Spinal cord (tissue), 10 donors: ENCODE results near the gene NACC1. TPM values are rescaled to one million over a fixed set of nuclear protein-coding genes. Genes with fewer than 3 reads are reported as not detected.

Experiments
- DNase-seq, 6 donors: peaks; one replicate each; pipeline versions ENCODE4 v3.0.0 to v3.0.0-alpha.2; 2013 to 2015; ENCODE audit warnings: low spot score in 6 of 6, low read depth in 4 of 6
- H3K27ac ChIP-seq: one replicate; pipeline ENCODE4 v1.5.1; 2013; ENCODE audit warnings: low read depth, low read length, control low read depth
- H3K27me3 ChIP-seq: one replicate; pipeline ENCODE4 v1.6.1; 2013; ENCODE audit warnings: low read length; ENCODE audit not compliant: control insufficient read depth, insufficient read depth
- H3K36me3 ChIP-seq: one replicate; pipeline ENCODE4 v1.6.1; 2013; ENCODE audit warnings: low read length; ENCODE audit not compliant: control insufficient read depth, insufficient read depth
- H3K4me1 ChIP-seq: one replicate; pipeline ENCODE4 v1.6.1; 2013; ENCODE audit warnings: low read length; ENCODE audit not compliant: control insufficient read depth, insufficient read depth
- H3K4me3 ChIP-seq: one replicate; pipeline ENCODE4 v1.5.1; 2013; ENCODE audit warnings: low read depth, low read length, control low read depth
- H3K9me3 ChIP-seq: one replicate; pipeline ENCODE4 v1.6.1; 2013; ENCODE audit warnings: low read length; ENCODE audit not compliant: control insufficient read depth, insufficient read depth
- WGBS: methylation state at CpG from one replicate; pipeline ENCODE4 v1.1.5; 2013; ENCODE audit warnings: missing lambda C conversion rate; ENCODE audit not compliant: insufficient coverage; 5-methylcytosine and 5-hydroxymethylcytosine counted together
- polyA plus RNA-seq, 2 donors: library from polyadenylated mRNA; unstranded; fragments of 120-200 nt; gene quantifications; one replicate each; pipeline ENCODE4 v1.2.1, GENCODE V29; 2013; ENCODE audit not compliant: insufficient read length in 2 of 2
- total RNA-seq, 2 donors: library from RNA; depleted of rRNA in 1 of 2; stranded (reverse); fragments of 120-200 nt in 1 of 2; fragments of >200 nt in 1 of 2; gene quantifications; one replicate each; pipeline versions ENCODE4 v1.2.3 to v1.2.4, GENCODE V29; 2013 to 2014
- donor health status: healthy.

The NACC1 gene
- total and polyA plus RNA-seq, 4 donors = 13.3 to 45.7 (median 34.0) TPM

DNA sequence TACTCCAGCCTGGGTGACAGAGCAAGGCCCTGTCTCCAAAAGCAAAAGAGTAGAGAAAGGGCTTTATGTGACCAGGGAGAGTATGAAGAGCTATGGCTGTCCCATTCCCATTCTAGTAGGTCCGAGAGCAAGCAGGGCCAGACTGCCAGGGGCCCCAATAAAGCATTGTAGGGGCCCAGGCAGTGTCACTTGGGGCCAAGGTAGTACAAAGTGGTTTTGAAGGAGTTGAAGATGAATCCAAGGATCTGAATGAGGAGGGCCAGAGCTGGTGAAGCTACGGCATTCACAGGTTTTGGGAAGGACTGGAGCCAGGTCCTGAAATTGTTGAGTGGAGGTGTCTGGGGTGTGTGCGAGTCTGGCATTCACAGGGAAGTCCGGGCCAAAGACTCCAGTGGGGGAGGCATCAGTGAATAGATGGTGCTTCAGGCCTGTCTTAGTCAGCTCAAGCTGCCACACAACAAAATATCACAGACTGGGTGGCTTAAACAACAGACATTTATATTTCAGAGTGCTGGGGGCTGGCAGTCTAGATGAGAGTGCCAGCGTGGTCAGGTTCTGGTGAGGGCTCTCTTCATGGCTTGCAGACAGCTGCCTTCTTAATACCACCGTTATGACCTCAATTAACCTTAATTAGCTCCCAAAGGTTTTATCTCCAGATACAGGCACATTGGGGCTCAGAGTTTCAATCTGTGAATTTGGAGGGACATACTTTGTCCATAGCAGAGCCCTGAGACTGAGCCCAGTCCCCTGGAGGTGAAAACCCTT, 9.9 kb downstream of the NACC1 start:
- H3K36me3 ChIP-seq = peaks cover 28% of the 10 kb centered on the region
- peaks cover 10% of the 10 kb centered on the region for H3K4me1 ChIP-seq
- H3K4me3 ChIP-seq = no peak overlapping the region
- H3K9me3 ChIP-seq = no peaks in the 10 kb centered on the region
- no peaks in the 10 kb centered on the region for H3K27me3 ChIP-seq
- no peak overlapping the region for H3K27ac ChIP-seq
- 88% methylated on average over 2 of the region's 6 CpGs for WGBS
- no peak for DNase-seq

DNA sequence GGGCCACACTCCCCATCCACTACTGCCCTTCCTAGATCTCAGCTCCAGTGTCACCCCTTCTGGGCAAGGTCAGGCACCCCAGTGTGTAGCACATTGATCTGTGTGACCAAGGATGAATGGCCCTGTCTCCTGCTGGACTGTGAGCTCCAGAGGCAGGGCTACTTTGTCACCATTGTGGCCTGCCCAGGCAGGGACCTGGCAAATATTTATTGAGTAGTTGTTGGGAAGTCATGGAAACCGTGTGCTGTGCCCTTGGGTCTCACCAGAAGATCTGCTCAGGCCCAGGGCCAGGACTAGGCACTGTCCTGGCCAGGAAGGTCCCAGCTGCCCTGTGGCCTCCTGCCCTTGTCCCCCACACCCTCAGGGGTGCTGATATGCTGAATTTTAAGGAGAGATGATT, 10.5 kb downstream of the NACC1 start:
- Histone ChIP-seq H3K9me3 (no peaks in the 10 kb centered on the region), H3K4me1 (peaks cover 10% of the 10 kb centered on the region), H3K36me3 (peaks cover 25% of the 10 kb centered on the region), H3K4me3 (no peak overlapping the region), H3K27me3 (no peaks in the 10 kb centered on the region), H3K27ac (no peak overlapping the region)
- 70% methylated on average over 1 of the region's 1 CpG for WGBS
- DNase-seq = no peak

DNA sequence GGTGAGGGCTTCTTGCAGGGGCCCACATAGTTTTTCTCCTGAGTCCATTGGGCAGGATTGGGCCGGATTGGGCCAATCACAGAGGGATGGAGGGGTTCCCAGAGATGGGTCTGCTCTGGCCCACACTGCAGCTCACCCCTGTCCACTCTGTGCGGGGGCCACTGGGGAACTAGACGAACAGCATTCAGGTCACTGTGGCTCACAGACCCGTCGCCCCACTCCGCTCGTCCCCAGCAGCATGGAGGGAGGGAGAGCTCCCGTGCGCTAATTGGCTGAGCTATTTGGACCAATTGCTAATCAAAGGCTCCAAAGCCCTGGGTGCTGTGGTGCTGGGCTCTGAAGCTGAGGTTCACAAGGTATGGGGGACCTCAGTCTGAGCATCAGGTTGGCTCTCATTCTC, 11.3 kb downstream of the NACC1 start:
- Histone ChIP-seq H3K36me3 (peaks cover 26% of the 10 kb centered on the region), H3K4me1 (peaks cover 10% of the 10 kb centered on the region), H3K4me3 (no peak overlapping the region), H3K27me3 (no peaks in the 10 kb centered on the region), H3K27ac (no peak overlapping the region), H3K9me3 (no peaks in the 10 kb centered on the region)
- no peak for DNase-seq
- WGBS = 97% methylated on average over 7 of the region's 9 CpGs

DNA sequence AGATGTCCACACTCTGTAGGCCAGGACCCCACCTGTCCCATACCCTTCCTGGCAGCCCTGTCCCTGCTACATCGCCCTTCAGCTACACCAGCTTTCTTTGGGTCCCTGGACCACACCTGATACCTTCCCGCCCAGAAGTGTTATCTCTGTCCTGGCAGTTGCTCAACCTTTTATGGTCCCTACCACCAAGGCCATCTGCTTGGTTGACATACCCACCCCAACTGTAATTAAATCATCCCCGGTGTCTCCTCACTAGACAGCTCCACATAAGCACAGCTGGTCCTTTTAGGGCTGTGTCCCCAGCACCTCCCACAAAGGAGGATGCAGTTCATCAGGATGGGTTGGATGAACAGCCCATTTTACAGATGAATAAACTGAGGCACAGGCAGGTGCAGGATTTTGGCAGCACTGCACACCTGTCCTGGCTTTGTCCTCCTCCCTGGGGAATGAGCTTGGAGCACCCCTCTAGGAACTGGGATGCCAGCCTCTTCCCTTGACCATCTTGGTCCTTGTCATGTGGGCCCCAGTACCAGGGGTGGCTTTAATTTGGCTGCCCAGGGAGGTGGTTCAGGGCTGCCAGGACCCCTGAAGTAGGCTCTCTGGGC, 12.9 kb downstream of the NACC1 start:
- Histone ChIP-seq H3K27me3 (no peaks in the 10 kb centered on the region), H3K9me3 (no peaks in the 10 kb centered on the region), H3K27ac (no peak overlapping the region), H3K4me1 (peaks cover 10% of the 10 kb centered on the region), H3K36me3 (peaks cover 40% of the 10 kb centered on the region), H3K4me3 (no peak overlapping the region)
- DNase-seq = no peak
- 88% methylated on average over 3 of the region's 3 CpGs for WGBS

DNA sequence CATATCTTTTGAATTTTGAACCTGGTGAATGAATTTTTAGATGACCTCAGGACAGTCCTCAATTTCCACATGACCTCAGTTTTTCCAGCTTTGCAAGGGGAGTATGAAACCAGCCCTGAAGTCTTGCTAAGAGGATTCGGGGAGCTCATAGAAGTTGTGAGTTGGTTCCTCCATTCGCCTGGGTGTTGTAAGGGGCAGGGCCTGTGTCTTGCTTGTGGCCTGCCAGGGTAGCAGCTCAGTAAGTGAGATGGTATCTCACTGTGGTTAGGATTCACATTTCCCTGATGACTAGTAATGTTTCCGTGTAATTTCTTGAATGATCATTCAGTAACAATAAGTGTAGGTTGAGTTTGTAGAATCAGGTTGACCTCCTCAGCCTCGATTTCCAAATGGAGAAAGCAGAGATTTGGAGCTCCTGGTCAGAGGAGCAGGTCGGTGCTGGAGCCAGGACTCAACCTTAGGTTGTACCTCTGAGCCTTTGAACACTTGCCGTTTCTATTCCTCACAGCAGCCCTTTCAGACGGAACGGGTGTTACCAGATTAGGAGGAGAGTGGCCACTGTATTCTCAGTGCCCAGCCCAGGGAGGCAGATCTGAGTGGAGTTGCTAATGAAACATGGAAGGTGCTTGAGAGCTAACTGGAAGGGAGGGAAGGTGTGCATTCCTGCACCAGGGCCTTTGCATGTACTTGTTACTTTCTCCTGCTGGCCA, 14.6 kb downstream of the NACC1 start:
- Histone ChIP-seq H3K4me1 (peaks cover 10% of the 10 kb centered on the region), H3K9me3 (no peaks in the 10 kb centered on the region), H3K4me3 (no peak overlapping the region), H3K27me3 (no peaks in the 10 kb centered on the region), H3K27ac (no peak overlapping the region), H3K36me3 (peaks cover 47% of the 10 kb centered on the region)
- 92% methylated on average over 5 of the region's 8 CpGs for WGBS
- no peak for DNase-seq

DNA sequence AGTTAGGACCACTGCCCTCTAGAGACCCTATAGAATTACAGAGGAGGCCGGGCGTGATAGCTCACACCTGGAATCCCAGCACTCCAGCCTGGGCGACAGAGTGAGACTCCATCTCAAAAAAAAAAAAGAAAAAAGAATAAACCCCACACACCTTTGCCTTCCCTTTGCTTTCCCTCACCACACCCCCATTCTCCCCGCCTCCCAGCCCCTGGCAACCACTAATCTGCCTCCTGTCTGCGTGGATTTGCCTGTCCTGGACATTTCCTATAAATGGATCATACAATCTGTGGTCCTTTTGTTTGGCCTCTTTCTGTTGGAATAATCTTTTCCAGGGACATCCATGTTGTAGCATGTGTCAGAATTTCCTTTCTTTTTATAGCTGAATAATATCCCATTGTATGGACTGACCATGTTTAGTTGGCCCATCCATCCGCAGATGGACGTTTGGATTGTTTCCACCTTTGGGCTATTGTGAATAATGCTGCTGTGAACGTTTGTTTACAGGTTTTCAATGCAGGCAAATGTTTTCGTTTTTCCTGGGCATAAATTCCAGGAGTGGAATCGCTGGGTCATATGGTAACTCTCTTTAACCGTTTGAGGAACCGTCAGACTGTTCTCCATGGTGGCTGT, 15.3 kb downstream of the NACC1 start:
- no peaks in the 10 kb centered on the region for H3K9me3 ChIP-seq
- no peaks in the 10 kb centered on the region for H3K27me3 ChIP-seq
- no peak for DNase-seq
- peaks cover 3% of the 10 kb centered on the region for H3K4me1 ChIP-seq
- no peak overlapping the region for H3K27ac ChIP-seq
- no peak overlapping the region for H3K4me3 ChIP-seq
- H3K36me3 ChIP-seq = peaks cover 55% of the 10 kb centered on the region
- WGBS = 65% methylated on average over 9 of the region's 12 CpGs

DNA sequence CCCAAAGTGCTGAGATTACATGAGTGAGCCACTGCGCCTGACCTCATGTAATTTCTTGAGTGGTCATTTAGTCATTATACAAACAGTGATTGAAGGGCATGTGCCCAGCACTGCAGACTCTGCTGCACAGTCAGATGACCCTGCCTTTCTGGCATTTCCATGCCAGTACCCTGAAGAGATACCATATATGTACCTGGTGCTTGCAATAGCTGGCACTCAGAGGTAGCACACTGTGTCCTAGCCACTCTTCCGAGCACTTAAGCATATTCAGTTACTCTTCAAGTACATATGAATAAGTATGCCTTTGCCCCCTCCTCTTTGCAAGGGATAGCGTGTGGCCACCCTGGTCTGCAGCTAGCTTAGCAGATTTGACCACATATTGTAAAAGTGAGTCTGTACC, 16.6 kb downstream of the NACC1 start:
- H3K27ac ChIP-seq = no peak overlapping the region
- H3K4me3 ChIP-seq = no peak overlapping the region
- H3K9me3 ChIP-seq = no peaks in the 10 kb centered on the region
- H3K36me3 ChIP-seq = peaks cover 60% of the 10 kb centered on the region
- 92% methylated on average over 1 of the region's 3 CpGs for WGBS
- no peaks in the 10 kb centered on the region for H3K4me1 ChIP-seq
- DNase-seq = no peak
- H3K27me3 ChIP-seq = no peaks in the 10 kb centered on the region

DNA sequence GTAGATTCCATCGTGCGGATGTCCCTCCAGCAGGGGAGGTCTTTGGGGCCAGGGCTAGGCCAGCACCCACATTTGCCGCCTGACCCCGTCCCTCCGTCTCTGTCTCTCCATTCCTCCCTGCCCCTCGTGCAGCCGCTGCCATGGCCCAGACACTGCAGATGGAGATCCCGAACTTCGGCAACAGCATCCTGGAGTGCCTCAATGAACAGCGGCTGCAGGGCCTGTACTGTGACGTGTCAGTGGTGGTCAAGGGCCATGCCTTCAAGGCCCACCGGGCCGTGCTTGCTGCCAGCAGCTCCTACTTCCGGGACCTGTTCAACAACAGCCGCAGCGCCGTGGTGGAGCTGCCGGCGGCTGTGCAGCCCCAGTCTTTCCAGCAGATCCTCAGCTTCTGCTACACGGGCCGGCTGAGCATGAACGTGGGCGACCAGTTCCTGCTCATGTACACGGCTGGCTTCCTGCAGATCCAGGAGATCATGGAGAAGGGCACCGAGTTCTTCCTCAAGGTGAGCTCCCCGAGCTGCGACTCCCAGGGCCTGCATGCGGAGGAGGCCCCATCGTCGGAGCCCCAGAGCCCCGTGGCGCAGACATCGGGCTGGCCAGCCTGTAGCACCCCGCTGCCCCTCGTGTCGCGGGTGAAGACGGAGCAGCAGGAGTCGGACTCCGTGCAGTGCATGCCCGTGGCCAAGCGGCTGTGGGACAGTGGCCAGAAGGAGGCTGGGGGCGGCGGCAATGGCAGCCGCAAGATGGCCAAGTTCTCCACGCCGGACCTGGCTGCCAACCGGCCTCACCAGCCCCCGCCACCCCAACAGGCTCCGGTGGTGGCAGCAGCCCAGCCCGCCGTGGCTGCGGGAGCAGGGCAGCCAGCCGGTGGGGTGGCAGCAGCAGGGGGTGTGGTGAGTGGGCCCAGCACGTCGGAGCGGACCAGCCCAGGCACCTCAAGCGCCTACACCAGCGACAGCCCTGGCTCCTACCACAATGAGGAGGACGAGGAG, 17.3 kb downstream of the NACC1 start:
- Histone ChIP-seq H3K4me1 (no peaks in the 10 kb centered on the region), H3K36me3 (peaks cover 66% of the 10 kb centered on the region), H3K27me3 (no peaks in the 10 kb centered on the region), H3K9me3 (no peaks in the 10 kb centered on the region), H3K4me3 (no peak overlapping the region), H3K27ac (no peak overlapping the region)
- no peak for DNase-seq
- 95% methylated on average over 60 of the region's 60 CpGs for WGBS
